PC-9 (cell line): Measurements from ENCODE around the gene RANGAP1. TPM values are rescaled to one million over a fixed set of nuclear protein-coding genes. Genes with fewer than 3 reads are reported as not detected.
A peak's percentile ranks its signal among the peaks of the same experiment; 100 is the strongest.

Experiments used
- BruUV-seq: library from RNA; stranded (reverse); fragments of 400-500 nt; replicated peaks from 2 replicates; lab custom pipeline; 2021; lab: Mats Ljungman, UMichigan
- CTCF ChIA-PET: fragments of 300-600 bp; sonication (Branson Sonifier 250); formaldehyde crosslinking; loops from one replicate; lab custom pipeline; 2022; ENCODE audit warnings: antibody characterized with exemption; lab: Charles Lee
- POLR2A ChIA-PET: fragments of 300-600 bp; sonication (Branson Sonifier 250); formaldehyde crosslinking; loops from one replicate; lab custom pipeline; 2022; ENCODE audit warnings: antibody characterized with exemption; ENCODE audit not compliant: unreplicated experiment; lab: Charles Lee
- DNase-seq, 2 experiments: peaks; one replicate each; pipeline versions ENCODE4 v3.0.0 to v3.0.0-alpha.2; 2015 to 2022; ENCODE audit warnings: mixed read lengths in 1 of 2
- H2AFZ ChIP-seq: fragments of 200-600 bp; sonication (generic); 2 replicates; pipeline ENCODE4 v1.8.1; 2017; ENCODE audit warnings: antibody characterized with exemption
- H3F3A ChIP-seq: fragments of 200-600 bp; sonication (generic); 2 replicates; pipeline ENCODE4 v1.8.1; 2017; ENCODE audit warnings: antibody characterized with exemption, mild to moderate bottlenecking, low read depth; ENCODE audit not compliant: insufficient read depth
- H3K27ac ChIP-seq: fragments of 200-600 bp; sonication (generic); 2 replicates; pipeline ENCODE4 v1.6.1; 2016; ENCODE audit warnings: mixed run types
- H3K27me3 ChIP-seq: fragments of 200-600 bp; sonication (generic); 2 replicates; pipeline ENCODE4 v1.6.1; 2016; ENCODE audit warnings: low read depth, mixed run types; ENCODE audit not compliant: insufficient read depth
- H3K36me3 ChIP-seq: fragments of 200-600 bp; sonication (generic); 2 replicates; pipeline ENCODE4 v1.6.1; 2016; ENCODE audit warnings: low read depth, mixed run types
- H3K4me1 ChIP-seq: fragments of 200-600 bp; sonication (generic); replicated peaks from 2 replicates; pipeline ENCODE4 v1.6.1; 2016; ENCODE audit warnings: mixed run types; ENCODE audit not compliant: insufficient read depth
- H3K4me2 ChIP-seq: fragments of 200-600 bp; sonication (generic); 2 replicates; pipeline ENCODE4 v1.6.1; 2017; ENCODE audit warnings: mixed run types
- H3K4me3 ChIP-seq: fragments of 200-600 bp; sonication (generic); 2 replicates; pipeline ENCODE4 v1.6.1; 2016; ENCODE audit warnings: mixed run types
- H3K79me2 ChIP-seq: fragments of 200-600 bp; sonication (generic); 2 replicates; pipeline ENCODE4 v1.6.1; 2017; ENCODE audit warnings: low read depth, mixed run types
- H3K9me2 ChIP-seq: fragments of 200-600 bp; sonication (generic); 2 replicates; pipeline ENCODE4 v1.8.1; 2017; ENCODE audit warnings: mild to moderate bottlenecking; ENCODE audit not compliant: insufficient read depth
- H3K9me3 ChIP-seq: fragments of 200-600 bp; sonication (generic); 2 replicates; pipeline ENCODE4 v1.8.1; 2016; ENCODE audit warnings: low read depth; ENCODE audit not compliant: insufficient read depth
- H4K20me1 ChIP-seq: fragments of 200-600 bp; sonication (generic); 2 replicates; pipeline ENCODE4 v1.8.1; 2017; ENCODE audit not compliant: insufficient read depth
- EZH2 ChIP-seq: fragments of 200-600 bp; sonication (generic); IDR thresholded peaks from 2 replicates; pipeline ENCODE4 v1.8.0; 2017; ENCODE audit warnings: antibody characterized with exemption, low read depth
- intact Hi-C: fragments of 100-400 bp; cut with micrococcal nuclease; formaldehyde crosslinking; loops from one replicate; pipeline ENCODE4 v1.10.0; 2022; ENCODE audit not compliant: unreplicated experiment
- total RNA-seq: library from RNA; stranded (reverse); gene quantifications from 2 replicates; pipeline ENCODE4 v1.2.3, GENCODE V29; 2021
- TF ChIP-seq, protein P1 (sequence below): fragments of 200-600 bp; sonication (generic); conservative IDR thresholded peaks from 2 replicates; pipeline ENCODE4 v1.6.1; 2017; ENCODE audit warnings: mixed run types, antibody characterized with exemption, mild to moderate bottlenecking, moderate library complexity

RANGAP1 gene
- total RNA-seq, 1 experiment from 2014 or later: 142 TPM

GRCh38 chr22:41238570-41239442 is 47.2 kb downstream of the RANGAP1 start:
- intact Hi-C loops: no loop called here
- H3K4me3 ChIP-seq: no peak overlapping the region
- CTCF ChIA-PET: interaction anchor here (0.6 to 2.3 kb wide), 4 partner anchors 57 to 316 kb away, joined by 3 to 26 read pairs (median 6); no protein-coding TSS in a partner anchor

GRCh38 chr22:41237707-41238569 is 48.0 kb downstream of the RANGAP1 start:
- intact Hi-C loops: no loop called here
- Histone ChIP-seq H3K79me2 (no peaks in the 10 kb centered on the region), H3K27ac (no peak overlapping the region), H3K9me3 (no peaks in the 10 kb centered on the region), H2AFZ (no peak overlapping the region), H3K4me1 (no peaks in the 10 kb centered on the region), H3K27me3 (no peaks in the 10 kb centered on the region), H3K4me2 (peak overlapping the region; percentile 64), H4K20me1 (no peaks in the 10 kb centered on the region), H3K4me3 (peak overlapping the region; percentile 50; the same call in 1 of the 2 replicates), H3F3A (peaks cover 21% of the 10 kb centered on the region), H3K9me2 (no peaks in the 10 kb centered on the region), H3K36me3 (no peaks in the 10 kb centered on the region)
- ChIA-PET POLR2A (interaction anchor here (0.5 to 0.6 kb wide), 4 partner anchors 64 to 630 kb away, joined by 4 to 6 read pairs (median 4); partner anchors contain the start of gene ZC3H7B), CTCF (interaction anchor here (0.6 to 2.3 kb wide), 10 partner anchors 40 to 588 kb away, joined by 3 to 26 read pairs (median 4); no protein-coding TSS in a partner anchor)
- BruUV-seq: no TSS peak
- TF ChIP-seq, protein P1, sequence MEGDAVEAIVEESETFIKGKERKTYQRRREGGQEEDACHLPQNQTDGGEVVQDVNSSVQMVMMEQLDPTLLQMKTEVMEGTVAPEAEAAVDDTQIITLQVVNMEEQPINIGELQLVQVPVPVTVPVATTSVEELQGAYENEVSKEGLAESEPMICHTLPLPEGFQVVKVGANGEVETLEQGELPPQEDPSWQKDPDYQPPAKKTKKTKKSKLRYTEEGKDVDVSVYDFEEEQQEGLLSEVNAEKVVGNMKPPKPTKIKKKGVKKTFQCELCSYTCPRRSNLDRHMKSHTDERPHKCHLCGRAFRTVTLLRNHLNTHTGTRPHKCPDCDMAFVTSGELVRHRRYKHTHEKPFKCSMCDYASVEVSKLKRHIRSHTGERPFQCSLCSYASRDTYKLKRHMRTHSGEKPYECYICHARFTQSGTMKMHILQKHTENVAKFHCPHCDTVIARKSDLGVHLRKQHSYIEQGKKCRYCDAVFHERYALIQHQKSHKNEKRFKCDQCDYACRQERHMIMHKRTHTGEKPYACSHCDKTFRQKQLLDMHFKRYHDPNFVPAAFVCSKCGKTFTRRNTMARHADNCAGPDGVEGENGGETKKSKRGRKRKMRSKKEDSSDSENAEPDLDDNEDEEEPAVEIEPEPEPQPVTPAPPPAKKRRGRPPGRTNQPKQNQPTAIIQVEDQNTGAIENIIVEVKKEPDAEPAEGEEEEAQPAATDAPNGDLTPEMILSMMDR: no peak; the same call in 1 of the 2 replicates
- TF ChIP-seq EZH2: no peak
- peak; percentile 42 to 82 for DNase-seq

More at GRCh38 chr22:41238570-41239442, 47.2 kb downstream of the RANGAP1 start:
- Histone ChIP-seq H4K20me1 (no peaks in the 10 kb centered on the region), H3K27ac (no peak overlapping the region), H3K4me1 (no peaks in the 10 kb centered on the region), H3K9me2 (no peaks in the 10 kb centered on the region), H3K4me2 (no peak overlapping the region), H3K9me3 (no peaks in the 10 kb centered on the region), H2AFZ (no peak overlapping the region), H3K27me3 (no peaks in the 10 kb centered on the region), H3K36me3 (no peaks in the 10 kb centered on the region), H3F3A (peaks cover 30% of the 10 kb centered on the region), H3K79me2 (no peaks in the 10 kb centered on the region)
- POLR2A ChIA-PET: interaction anchor here (0.5 kb wide), 1 partner anchor 631 kb away, joined by 6 read pairs; no protein-coding TSS in a partner anchor
- no peak for DNase-seq
- no TSS peak for BruUV-seq
- TF ChIP-seq EZH2: no peak
- TF ChIP-seq, protein P1: no peak
